ENCODE results near the gene COL23A1. TPM values are rescaled to one million over a fixed set of nuclear protein-coding genes. Genes with fewer than 3 reads are reported as not detected.

The COL23A1 gene
- total and polyA plus RNA-seq, 2 experiments from 2014 or later: 4.8 to 8.2 TPM

DNA sequence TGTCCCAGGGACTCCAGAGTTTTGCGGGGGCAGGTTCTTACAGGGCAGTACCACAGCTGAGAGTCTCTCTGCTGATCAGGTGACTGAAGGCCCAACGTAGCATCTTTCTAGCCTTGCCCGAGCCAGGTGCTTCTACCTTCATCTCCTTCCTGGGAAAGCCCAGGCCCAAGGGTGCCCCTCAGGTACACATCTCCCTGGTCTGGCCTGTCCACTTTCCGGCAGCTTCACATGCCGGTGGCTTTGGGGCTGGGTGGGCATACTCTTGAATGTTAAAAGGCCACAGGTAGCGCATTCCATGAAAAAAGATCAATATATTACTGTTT is 351.9 kb downstream of the COL23A1 start (continued):
- TF ChIP-seq ZNF331 (CRISPR knock-in tag; IDR thresholded peaks at IDR 0.05; ENCODE audit: low read depth): no peak
- TF ChIP-seq ZNF114 (CRISPR knock-in tag; IDR thresholded peaks at IDR 0.05): no peak
- no peak for TF ChIP-seq CREB1 (CRISPR knock-in tag; IDR thresholded peaks at IDR 0.05; ENCODE audit: low read depth)
- TF ChIP-seq, protein P1, sequence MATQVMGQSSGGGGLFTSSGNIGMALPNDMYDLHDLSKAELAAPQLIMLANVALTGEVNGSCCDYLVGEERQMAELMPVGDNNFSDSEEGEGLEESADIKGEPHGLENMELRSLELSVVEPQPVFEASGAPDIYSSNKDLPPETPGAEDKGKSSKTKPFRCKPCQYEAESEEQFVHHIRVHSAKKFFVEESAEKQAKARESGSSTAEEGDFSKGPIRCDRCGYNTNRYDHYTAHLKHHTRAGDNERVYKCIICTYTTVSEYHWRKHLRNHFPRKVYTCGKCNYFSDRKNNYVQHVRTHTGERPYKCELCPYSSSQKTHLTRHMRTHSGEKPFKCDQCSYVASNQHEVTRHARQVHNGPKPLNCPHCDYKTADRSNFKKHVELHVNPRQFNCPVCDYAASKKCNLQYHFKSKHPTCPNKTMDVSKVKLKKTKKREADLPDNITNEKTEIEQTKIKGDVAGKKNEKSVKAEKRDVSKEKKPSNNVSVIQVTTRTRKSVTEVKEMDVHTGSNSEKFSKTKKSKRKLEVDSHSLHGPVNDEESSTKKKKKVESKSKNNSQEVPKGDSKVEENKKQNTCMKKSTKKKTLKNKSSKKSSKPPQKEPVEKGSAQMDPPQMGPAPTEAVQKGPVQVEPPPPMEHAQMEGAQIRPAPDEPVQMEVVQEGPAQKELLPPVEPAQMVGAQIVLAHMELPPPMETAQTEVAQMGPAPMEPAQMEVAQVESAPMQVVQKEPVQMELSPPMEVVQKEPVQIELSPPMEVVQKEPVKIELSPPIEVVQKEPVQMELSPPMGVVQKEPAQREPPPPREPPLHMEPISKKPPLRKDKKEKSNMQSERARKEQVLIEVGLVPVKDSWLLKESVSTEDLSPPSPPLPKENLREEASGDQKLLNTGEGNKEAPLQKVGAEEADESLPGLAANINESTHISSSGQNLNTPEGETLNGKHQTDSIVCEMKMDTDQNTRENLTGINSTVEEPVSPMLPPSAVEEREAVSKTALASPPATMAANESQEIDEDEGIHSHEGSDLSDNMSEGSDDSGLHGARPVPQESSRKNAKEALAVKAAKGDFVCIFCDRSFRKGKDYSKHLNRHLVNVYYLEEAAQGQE (IDR thresholded peaks at IDR 0.05; ENCODE audit: unreplicated experiment): no peak
- TF ChIP-seq POLR2AphosphoS5 (IDR thresholded peaks at IDR 0.05; ENCODE audit: low read depth): no peak
- no peak for TF ChIP-seq NANOG (IDR thresholded peaks at IDR 0.05; ENCODE audit: borderline replicate concordance)

DNA sequence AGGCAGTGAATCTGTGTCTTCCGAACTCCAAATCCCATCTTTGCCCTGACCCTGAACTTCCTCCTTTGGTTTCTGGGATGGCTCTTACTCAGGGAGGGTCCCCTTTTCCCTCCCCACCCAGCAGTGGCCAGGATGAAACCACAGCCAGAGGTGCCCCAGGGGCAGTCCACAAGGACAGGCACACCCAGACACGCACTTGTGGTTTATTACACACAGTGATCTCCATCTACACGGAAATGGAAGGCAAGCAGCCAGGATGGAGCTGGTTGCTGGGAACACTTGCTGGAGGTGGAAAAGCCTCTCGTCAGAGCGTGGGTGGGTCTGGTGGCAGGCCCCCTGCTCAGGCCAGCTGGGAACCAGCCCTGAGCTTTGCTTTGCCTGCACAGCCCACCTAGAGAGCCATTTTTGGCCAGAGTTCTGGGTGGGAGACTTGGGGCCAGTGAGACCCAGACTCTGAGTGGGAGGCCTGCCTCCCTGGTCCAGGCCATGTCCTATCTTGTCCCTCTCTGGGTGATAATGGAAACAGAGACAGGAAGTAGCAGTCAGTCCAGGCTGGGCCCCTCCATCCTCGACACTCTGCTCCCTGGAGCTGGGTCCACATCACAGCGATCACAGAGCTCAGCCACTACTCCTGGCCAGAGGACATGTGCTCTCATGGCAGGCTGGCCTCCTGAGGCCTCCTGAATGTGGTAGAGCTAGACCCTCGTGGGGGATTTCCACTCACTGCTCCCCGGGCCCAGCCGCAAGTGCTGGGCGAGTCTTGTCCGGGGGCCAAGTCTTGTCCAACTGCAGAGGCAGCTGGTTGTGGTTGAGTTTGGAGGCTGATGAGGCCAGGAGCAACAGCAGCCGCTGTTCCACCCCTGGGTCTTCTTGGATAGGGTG is 352.5 kb downstream of the COL23A1 start:
- H3K36me3 ChIP-seq (ENCODE audit: insufficient read depth): no peaks in the 10 kb centered on the region
- no peak overlapping the region for H3K4me3 ChIP-seq
- Mint-ChIP-seq H3K4me1 (peaks cover 12% of the 10 kb centered on the region), H3K9me3 (no peaks in the 10 kb centered on the region; the same call in 2 of the 3 replicates), H3K27me3 (ENCODE audit: insufficient read depth, low read depth, poor library complexity) (peaks cover 32% of the 10 kb centered on the region), H3K4me3 (no peak overlapping the region), H3K36me3 (ENCODE audit: low read depth) (no peaks in the 10 kb centered on the region; the same call in 2 of the 3 replicates), H3K27ac (no peak overlapping the region; the same call in 1 of the 2 replicates)
- ATAC-seq (no peak), DNase-seq (ENCODE audit: low spot score) (no peak)
- TF ChIP-seq CREB1 (CRISPR knock-in tag; IDR thresholded peaks at IDR 0.05; ENCODE audit: low read depth): no peak
- TF ChIP-seq, protein P2, sequence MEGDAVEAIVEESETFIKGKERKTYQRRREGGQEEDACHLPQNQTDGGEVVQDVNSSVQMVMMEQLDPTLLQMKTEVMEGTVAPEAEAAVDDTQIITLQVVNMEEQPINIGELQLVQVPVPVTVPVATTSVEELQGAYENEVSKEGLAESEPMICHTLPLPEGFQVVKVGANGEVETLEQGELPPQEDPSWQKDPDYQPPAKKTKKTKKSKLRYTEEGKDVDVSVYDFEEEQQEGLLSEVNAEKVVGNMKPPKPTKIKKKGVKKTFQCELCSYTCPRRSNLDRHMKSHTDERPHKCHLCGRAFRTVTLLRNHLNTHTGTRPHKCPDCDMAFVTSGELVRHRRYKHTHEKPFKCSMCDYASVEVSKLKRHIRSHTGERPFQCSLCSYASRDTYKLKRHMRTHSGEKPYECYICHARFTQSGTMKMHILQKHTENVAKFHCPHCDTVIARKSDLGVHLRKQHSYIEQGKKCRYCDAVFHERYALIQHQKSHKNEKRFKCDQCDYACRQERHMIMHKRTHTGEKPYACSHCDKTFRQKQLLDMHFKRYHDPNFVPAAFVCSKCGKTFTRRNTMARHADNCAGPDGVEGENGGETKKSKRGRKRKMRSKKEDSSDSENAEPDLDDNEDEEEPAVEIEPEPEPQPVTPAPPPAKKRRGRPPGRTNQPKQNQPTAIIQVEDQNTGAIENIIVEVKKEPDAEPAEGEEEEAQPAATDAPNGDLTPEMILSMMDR (conservative IDR thresholded peaks at IDR 0.05; ENCODE audit: low read depth in 2 of 2): no peak
- TF ChIP-seq POLR2AphosphoS5 (IDR thresholded peaks at IDR 0.05; ENCODE audit: low read depth): no peak
- TF ChIP-seq, protein P3, sequence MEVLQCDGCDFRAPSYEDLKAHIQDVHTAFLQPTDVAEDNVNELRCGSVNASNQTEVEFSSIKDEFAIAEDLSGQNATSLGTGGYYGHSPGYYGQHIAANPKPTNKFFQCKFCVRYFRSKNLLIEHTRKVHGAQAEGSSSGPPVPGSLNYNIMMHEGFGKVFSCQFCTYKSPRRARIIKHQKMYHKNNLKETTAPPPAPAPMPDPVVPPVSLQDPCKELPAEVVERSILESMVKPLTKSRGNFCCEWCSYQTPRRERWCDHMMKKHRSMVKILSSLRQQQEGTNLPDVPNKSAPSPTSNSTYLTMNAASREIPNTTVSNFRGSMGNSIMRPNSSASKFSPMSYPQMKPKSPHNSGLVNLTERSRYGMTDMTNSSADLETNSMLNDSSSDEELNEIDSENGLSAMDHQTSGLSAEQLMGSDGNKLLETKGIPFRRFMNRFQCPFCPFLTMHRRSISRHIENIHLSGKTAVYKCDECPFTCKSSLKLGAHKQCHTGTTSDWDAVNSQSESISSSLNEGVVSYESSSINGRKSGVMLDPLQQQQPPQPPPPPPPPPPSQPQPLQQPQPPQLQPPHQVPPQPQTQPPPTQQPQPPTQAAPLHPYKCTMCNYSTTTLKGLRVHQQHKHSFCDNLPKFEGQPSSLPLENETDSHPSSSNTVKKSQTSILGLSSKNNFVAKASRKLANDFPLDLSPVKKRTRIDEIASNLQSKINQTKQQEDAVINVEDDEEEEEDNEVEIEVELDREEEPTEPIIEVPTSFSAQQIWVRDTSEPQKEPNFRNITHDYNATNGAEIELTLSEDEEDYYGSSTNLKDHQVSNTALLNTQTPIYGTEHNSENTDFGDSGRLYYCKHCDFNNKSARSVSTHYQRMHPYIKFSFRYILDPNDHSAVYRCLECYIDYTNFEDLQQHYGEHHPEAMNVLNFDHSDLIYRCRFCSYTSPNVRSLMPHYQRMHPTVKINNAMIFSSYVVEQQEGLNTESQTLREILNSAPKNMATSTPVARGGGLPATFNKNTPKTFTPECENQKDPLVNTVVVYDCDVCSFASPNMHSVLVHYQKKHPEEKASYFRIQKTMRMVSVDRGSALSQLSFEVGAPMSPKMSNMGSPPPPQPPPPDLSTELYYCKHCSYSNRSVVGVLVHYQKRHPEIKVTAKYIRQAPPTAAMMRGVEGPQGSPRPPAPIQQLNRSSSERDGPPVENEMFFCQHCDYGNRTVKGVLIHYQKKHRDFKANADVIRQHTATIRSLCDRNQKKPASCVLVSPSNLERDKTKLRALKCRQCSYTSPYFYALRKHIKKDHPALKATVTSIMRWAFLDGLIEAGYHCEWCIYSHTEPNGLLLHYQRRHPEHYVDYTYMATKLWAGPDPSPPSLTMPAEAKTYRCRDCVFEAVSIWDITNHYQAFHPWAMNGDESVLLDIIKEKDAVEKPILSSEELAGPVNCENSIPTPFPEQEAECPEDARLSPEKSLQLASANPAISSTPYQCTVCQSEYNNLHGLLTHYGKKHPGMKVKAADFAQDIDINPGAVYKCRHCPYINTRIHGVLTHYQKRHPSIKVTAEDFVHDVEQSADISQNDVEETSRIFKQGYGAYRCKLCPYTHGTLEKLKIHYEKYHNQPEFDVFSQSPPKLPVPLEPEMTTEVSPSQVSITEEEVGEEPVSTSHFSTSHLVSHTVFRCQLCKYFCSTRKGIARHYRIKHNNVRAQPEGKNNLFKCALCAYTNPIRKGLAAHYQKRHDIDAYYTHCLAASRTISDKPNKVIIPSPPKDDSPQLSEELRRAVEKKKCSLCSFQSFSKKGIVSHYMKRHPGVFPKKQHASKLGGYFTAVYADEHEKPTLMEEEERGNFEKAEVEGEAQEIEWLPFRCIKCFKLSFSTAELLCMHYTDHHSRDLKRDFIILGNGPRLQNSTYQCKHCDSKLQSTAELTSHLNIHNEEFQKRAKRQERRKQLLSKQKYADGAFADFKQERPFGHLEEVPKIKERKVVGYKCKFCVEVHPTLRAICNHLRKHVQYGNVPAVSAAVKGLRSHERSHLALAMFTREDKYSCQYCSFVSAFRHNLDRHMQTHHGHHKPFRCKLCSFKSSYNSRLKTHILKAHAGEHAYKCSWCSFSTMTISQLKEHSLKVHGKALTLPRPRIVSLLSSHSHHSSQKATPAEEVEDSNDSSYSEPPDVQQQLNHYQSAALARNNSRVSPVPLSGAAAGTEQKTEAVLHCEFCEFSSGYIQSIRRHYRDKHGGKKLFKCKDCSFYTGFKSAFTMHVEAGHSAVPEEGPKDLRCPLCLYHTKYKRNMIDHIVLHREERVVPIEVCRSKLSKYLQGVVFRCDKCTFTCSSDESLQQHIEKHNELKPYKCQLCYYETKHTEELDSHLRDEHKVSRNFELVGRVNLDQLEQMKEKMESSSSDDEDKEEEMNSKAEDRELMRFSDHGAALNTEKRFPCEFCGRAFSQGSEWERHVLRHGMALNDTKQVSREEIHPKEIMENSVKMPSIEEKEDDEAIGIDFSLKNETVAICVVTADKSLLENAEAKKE (CRISPR knock-in tag; IDR thresholded peaks at IDR 0.05): no peak
- no peak for TF ChIP-seq NANOG (IDR thresholded peaks at IDR 0.05; ENCODE audit: borderline replicate concordance)
- H2AFZ ChIP-seq: no peak overlapping the region
- peaks cover 10% of the 10 kb centered on the region for H3F3A ChIP-seq (replicated peaks; ENCODE audit: low read depth)
- H3K27ac ChIP-seq (ENCODE audit: low read depth): no peak overlapping the region
- no peaks in the 10 kb centered on the region for H3K27me3 ChIP-seq (ENCODE audit: insufficient read depth)
- H3K4me1 ChIP-seq (ENCODE audit: insufficient read depth): no peaks in the 10 kb centered on the region; the same call in 1 of the 2 replicates
- no peaks in the 10 kb centered on the region for H4K20me1 ChIP-seq (replicated peaks; ENCODE audit: insufficient read depth)
- no peaks in the 10 kb centered on the region for H3K9me2 ChIP-seq (ENCODE audit: insufficient read depth)
- no peaks in the 10 kb centered on the region for H3K79me2 ChIP-seq (replicated peaks; ENCODE audit: insufficient read depth)
- no peak overlapping the region for H3K4me2 ChIP-seq

Measured in GM23338 (cell line).